ENCODE results near the gene CLCN7.

DNA sequence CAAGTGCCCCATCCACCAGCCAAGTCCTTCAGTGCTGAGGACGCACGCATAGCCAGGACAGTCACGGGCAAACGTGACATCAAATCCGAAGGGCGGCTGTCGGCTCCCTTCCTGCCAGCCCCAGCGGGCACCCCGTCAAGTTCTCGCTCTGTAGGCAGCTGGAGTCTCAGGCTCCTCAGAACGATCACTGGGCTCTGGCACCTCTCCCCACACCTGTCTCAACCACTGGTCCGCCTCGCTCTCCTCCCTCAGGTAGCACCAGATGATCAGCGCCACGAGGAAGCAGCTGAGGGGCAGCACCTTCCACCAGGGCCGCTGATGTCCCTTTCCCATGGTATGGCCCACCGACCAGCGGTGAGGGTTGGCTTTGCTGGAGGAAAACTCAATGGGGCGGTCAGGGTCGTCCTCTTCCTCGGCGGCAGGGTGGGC lies 54.7 kb downstream of the CLCN7 start:
- TF ChIP-seq POLR2A (IDR thresholded peaks at IDR 0.05) = no peak
- TF ChIP-seq, protein P1, sequence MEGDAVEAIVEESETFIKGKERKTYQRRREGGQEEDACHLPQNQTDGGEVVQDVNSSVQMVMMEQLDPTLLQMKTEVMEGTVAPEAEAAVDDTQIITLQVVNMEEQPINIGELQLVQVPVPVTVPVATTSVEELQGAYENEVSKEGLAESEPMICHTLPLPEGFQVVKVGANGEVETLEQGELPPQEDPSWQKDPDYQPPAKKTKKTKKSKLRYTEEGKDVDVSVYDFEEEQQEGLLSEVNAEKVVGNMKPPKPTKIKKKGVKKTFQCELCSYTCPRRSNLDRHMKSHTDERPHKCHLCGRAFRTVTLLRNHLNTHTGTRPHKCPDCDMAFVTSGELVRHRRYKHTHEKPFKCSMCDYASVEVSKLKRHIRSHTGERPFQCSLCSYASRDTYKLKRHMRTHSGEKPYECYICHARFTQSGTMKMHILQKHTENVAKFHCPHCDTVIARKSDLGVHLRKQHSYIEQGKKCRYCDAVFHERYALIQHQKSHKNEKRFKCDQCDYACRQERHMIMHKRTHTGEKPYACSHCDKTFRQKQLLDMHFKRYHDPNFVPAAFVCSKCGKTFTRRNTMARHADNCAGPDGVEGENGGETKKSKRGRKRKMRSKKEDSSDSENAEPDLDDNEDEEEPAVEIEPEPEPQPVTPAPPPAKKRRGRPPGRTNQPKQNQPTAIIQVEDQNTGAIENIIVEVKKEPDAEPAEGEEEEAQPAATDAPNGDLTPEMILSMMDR (IDR thresholded peaks at IDR 0.05) = no peak

All from gastroesophageal sphincter (tissue), 3 donors.